Vagina (tissue), 2 donors: ENCODE data around the gene C19orf33. TPM values are rescaled to one million over a fixed set of nuclear protein-coding genes. Genes with fewer than 3 reads are reported as not detected.

Experiments used
- DNase-seq, 2 donors: peaks; one replicate each; pipeline ENCODE4 v3.0.0-alpha.2; 2017; ENCODE audit errors: extremely low spot score in 2 of 2
- H3K27ac ChIP-seq: fragments of 200-600 bp; sonication (generic); one replicate; pipeline ENCODE4 v1.5.1; 2019
- H3K27me3 ChIP-seq: fragments of 200-600 bp; sonication (generic); one replicate; pipeline ENCODE4 v1.5.1; 2019
- H3K36me3 ChIP-seq, 2 donors: fragments of 200-600 bp; sonication (generic); one replicate each; pipeline ENCODE4 v1.5.1; 2017 to 2019
- H3K4me1 ChIP-seq: fragments of 200-600 bp; sonication (generic); one replicate; pipeline ENCODE4 v1.5.1; 2019
- H3K4me3 ChIP-seq, 2 donors: fragments of 200-600 bp; sonication (generic); 1 replicate in 1 of 2; 2 replicates in 1 of 2; pipeline ENCODE4 v1.5.1; 2016 to 2019
- H3K9me3 ChIP-seq: fragments of 200-600 bp; sonication (generic); one replicate; pipeline ENCODE4 v1.5.1; 2019
- POLR2A ChIP-seq, 2 donors: fragments of 450-650 bp; IDR thresholded peaks; one replicate each; pipeline ENCODE4 v1.6.1; 2017; ENCODE audit warnings: antibody characterized with exemption in 2 of 2, mild to moderate bottlenecking in 2 of 2, moderate library complexity in 2 of 2
- POLR2AphosphoS5 ChIP-seq, 2 donors: sonication (generic); formaldehyde crosslinking; IDR thresholded peaks; one replicate each; pipeline ENCODE4 v1.9.0; 2017; ENCODE audit warnings: antibody characterized with exemption in 2 of 2, mild to moderate bottlenecking in 2 of 2, low read depth in 1 of 2; ENCODE audit not compliant: insufficient read depth in 1 of 2
- intact Hi-C: fragments of 100-400 bp; cut with DNase I; formaldehyde crosslinking; loops from one replicate; pipeline ENCODE4 v1.15.1; 2023
- total RNA-seq: library from RNA; depleted of rRNA; stranded (reverse); fragments of >200 nt; gene quantifications from one replicate; pipeline ENCODE4 v1.2.3, GENCODE V29; 2016
- TF ChIP-seq, protein P1 (sequence below), 3 experiments: fragments of 450-650 bp in 2 of 3; fragments of 200-600 bp in 1 of 3; sonication (generic) in 1 of 3; IDR thresholded peaks; one replicate each; pipeline ENCODE4 v1.5.1; 2017 to 2019; ENCODE audit warnings: antibody characterized with exemption in 3 of 3, mild to moderate bottlenecking in 2 of 3, moderate library complexity in 2 of 3

The C19orf33 gene
- total RNA-seq, 1 donor from 2014 or later = 96.5 TPM

DNA sequence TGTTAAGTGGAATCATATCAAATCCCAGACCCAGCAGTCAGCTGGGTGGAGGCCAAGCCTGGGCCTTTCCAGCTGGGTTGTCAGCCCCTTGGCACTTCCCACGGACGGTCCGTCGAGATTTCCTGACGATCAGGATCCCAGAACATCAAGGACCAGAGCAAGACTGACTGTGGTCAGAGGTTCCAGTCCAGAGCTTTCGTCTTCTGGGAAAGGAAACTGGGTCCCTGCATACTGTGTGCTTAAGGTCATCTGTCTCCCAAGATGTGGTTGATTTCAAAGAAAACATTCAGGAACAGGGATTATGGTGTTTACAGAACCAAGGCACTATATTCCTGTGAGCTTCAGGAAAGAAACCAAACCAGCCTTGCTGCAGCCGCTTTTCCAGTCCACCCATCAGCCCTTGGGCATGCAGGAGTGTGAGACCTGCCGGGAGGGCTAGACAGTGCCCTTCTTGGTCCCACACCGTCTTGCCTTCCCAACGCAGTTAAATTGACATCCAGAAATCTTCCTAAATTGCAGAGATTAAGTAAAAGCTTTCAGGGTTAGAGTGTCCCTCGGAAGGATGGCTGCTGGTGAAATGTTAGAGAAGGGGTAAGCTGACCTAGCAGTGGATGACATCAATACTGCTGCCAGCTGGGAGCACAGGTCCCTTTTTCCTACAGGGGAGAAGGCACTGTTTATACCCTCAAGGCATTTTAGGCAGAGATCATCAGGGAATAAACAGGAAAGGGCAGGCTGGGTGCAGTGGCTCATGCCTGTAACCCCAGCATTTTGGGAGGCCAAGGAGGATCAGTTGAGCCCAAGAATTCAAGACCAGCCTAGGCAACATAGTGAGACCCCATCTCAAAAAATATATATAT lies 5.0 kb upstream of the C19orf33 start:
- intact Hi-C loops = no loop called here
- no peak for TF ChIP-seq POLR2A (IDR thresholded peaks at IDR 0.05)
- TF ChIP-seq, protein P1, sequence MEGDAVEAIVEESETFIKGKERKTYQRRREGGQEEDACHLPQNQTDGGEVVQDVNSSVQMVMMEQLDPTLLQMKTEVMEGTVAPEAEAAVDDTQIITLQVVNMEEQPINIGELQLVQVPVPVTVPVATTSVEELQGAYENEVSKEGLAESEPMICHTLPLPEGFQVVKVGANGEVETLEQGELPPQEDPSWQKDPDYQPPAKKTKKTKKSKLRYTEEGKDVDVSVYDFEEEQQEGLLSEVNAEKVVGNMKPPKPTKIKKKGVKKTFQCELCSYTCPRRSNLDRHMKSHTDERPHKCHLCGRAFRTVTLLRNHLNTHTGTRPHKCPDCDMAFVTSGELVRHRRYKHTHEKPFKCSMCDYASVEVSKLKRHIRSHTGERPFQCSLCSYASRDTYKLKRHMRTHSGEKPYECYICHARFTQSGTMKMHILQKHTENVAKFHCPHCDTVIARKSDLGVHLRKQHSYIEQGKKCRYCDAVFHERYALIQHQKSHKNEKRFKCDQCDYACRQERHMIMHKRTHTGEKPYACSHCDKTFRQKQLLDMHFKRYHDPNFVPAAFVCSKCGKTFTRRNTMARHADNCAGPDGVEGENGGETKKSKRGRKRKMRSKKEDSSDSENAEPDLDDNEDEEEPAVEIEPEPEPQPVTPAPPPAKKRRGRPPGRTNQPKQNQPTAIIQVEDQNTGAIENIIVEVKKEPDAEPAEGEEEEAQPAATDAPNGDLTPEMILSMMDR (IDR thresholded peaks at IDR 0.05) = no peak
- no peak for TF ChIP-seq POLR2AphosphoS5 (IDR thresholded peaks at IDR 0.05; ENCODE audit: insufficient read depth in 1 of 2, low read depth in 1 of 2)
- no peak for DNase-seq
- H3K4me3 ChIP-seq = no peak overlapping the region
- H3K9me3 ChIP-seq = no peaks in the 10 kb centered on the region
- H3K36me3 ChIP-seq = no peaks in the 10 kb centered on the region
- H3K4me1 ChIP-seq = peaks cover 29% of the 10 kb centered on the region
- no peaks in the 10 kb centered on the region for H3K27me3 ChIP-seq
- peak overlapping the region; percentile 63 for H3K27ac ChIP-seq

DNA sequence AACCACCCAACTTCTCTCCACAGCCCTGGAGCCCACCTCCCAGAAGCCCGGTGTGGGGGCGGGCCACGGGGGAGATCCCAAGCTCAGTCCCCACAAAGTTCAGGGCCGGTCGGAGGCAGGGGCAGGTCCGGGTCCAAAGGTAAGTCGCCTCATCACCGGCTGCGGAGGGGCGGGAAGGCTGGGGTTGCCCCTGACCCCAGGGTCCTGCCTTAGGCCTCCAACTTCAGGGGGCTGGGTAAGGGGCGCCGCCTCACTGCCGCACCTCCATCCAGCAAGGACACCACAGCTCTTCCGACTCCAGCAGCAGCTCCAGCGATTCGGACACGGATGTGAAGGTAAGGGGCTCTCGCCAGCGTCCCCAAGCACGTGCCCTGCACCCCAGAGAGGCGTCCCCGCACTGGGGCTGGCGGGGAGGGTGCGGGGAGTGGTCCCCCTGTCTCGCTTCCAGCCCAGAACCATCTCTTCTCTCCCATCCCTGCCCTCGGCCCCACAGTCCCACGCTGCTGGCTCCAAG lies 358 bp downstream of the C19orf33 start:
- TF ChIP-seq POLR2AphosphoS5 (IDR thresholded peaks at IDR 0.05; ENCODE audit: insufficient read depth in 1 of 2, low read depth in 1 of 2) (no peak), POLR2A (IDR thresholded peaks at IDR 0.05) (no peak)
- TF ChIP-seq, protein P1 (IDR thresholded peaks at IDR 0.05) = no peak
- DNase-seq = no peak
- H3K27me3 ChIP-seq = no peaks in the 10 kb centered on the region
- H3K4me3 ChIP-seq = peak overlapping the region in 1 of 2 donors; percentile 37
- H3K4me1 ChIP-seq = peaks cover 10% of the 10 kb centered on the region
- H3K36me3 ChIP-seq = peaks cover 0 to 22% of the 10 kb centered on the region in 2 donors
- peak overlapping the region; percentile 31 for H3K27ac ChIP-seq
- intact Hi-C loops = no loop called here
- H3K9me3 ChIP-seq = no peaks in the 10 kb centered on the region

DNA sequence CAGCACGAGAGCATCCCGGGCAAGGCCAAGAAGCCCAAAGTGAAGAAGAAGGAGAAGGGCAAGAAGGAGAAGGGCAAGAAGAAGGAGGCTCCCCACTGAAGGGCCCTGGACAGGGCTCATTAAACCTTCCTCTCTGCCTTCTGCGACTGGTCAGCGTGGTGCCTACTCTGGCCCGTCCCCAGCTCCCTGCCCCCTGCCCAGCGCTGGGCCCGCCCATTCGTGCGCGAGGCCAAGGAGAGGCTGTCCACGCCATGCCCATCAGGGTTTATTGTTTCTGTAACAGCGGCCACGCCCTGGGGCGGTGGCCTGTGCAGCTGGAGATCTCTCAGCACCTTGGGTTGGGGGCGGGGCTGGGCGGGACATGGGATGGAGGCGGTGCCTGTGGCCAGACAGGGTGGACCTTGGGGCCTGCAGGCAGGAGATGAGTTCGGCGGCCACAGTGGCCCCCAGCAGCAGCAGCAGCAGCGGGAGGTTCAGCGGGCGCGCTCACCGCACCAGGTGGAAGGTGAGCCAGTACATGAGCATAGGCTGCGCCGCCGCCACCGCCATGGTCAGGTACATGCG lies 897 bp downstream of the C19orf33 start:
- TF ChIP-seq POLR2AphosphoS5 (IDR thresholded peaks at IDR 0.05; ENCODE audit: insufficient read depth in 1 of 2, low read depth in 1 of 2) (peak; percentile 17 to 62), POLR2A (IDR thresholded peaks at IDR 0.05) (peak in 1 of 2 donors; percentile 9)
- TF ChIP-seq, protein P1 (IDR thresholded peaks at IDR 0.05) = no peak
- peaks cover 6% of the 10 kb centered on the region for H3K4me1 ChIP-seq
- H3K27me3 ChIP-seq = no peaks in the 10 kb centered on the region
- H3K4me3 ChIP-seq = peak overlapping the region in 1 of 2 donors; percentile 37
- intact Hi-C loops = no loop called here
- H3K36me3 ChIP-seq = peaks cover 0 to 22% of the 10 kb centered on the region in 2 donors
- no peaks in the 10 kb centered on the region for H3K9me3 ChIP-seq
- H3K27ac ChIP-seq = peak overlapping the region; percentile 31
- DNase-seq = no peak

DNA sequence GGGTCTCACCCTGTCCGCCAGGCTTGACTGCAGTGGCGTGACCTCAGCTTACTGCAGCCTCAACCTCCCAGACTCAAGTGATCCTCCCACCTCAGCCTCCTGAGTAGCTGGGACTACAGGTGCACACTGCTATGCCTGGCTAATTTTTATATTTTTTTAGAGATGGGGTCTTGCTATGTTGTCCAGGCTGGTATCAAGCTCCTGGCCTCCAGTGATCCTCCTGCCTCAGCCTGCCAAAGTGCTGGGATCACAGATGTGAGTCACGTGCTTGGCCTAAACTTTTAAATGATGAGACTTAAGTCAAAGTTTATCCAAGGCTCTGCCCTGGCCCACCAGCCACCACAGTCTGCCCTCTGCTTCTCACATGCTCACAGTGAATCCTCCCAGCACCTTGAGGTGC lies 2.2 kb downstream of the C19orf33 start:
- peaks cover 6% of the 10 kb centered on the region for H3K4me1 ChIP-seq
- no peaks in the 10 kb centered on the region for H3K9me3 ChIP-seq
- no peak for DNase-seq
- peaks cover 0 to 22% of the 10 kb centered on the region in 2 donors for H3K36me3 ChIP-seq
- TF ChIP-seq POLR2AphosphoS5 (IDR thresholded peaks at IDR 0.05; ENCODE audit: insufficient read depth in 1 of 2, low read depth in 1 of 2) (no peak), POLR2A (IDR thresholded peaks at IDR 0.05) (no peak)
- TF ChIP-seq, protein P1 (IDR thresholded peaks at IDR 0.05) = no peak
- H3K27me3 ChIP-seq = no peaks in the 10 kb centered on the region
- H3K4me3 ChIP-seq = no peak overlapping the region
- no peak overlapping the region for H3K27ac ChIP-seq
- intact Hi-C loops = no loop called here
